Activated CD4-positive, alpha-beta T cell treated with anti-CD3 and anti-CD28 coated beads, Interleukin-2, amount 10 ng/mL, durations not matched to agents 7 days and 5 days (primary cell): Measurements from ENCODE around the gene DPCD. TPM values are rescaled to one million over a fixed set of nuclear protein-coding genes. Genes with fewer than 3 reads are reported as not detected.
A peak's percentile ranks its signal among the peaks of the same experiment; 100 is the strongest.

Experiments
- CTCF ChIA-PET: fragments of 350-600 bp; sonication (Branson Sonifier 250); formaldehyde crosslinking; loops from one replicate; lab custom pipeline; 2021; ENCODE audit warnings: antibody characterized with exemption; lab: Charles Lee
- POLR2A ChIA-PET: fragments of 350-600 bp; sonication (Branson Sonifier 250); formaldehyde crosslinking; loops from one replicate; lab custom pipeline; 2021; ENCODE audit warnings: antibody characterized with exemption; lab: Charles Lee
- DNase-seq: peaks from one replicate; pipeline ENCODE4 v3.0.0-alpha.2; 2020
- H3K27ac Mint-ChIP-seq: one replicate; pipeline ENCODE4 v1.8.0; 2021; ENCODE audit warnings: mild to moderate bottlenecking, moderate library complexity, mixed read lengths
- H3K27me3 Mint-ChIP-seq: one replicate; pipeline ENCODE4 v1.8.0; 2021; ENCODE audit warnings: mixed read lengths
- H3K36me3 Mint-ChIP-seq: one replicate; pipeline ENCODE4 v1.8.0; 2021; ENCODE audit warnings: low read depth, mixed read lengths
- H3K4me1 Mint-ChIP-seq: one replicate; pipeline ENCODE4 v1.8.0; 2021; ENCODE audit warnings: mixed read lengths
- H3K4me3 Mint-ChIP-seq: one replicate; pipeline ENCODE4 v1.8.0; 2021; ENCODE audit warnings: mild to moderate bottlenecking, moderate library complexity, mixed read lengths
- H3K9me3 Mint-ChIP-seq: one replicate; pipeline ENCODE4 v1.8.0; 2021; ENCODE audit warnings: mixed read lengths
- total RNA-seq, 2 experiments: library from RNA; stranded (reverse); gene quantifications; one replicate each; pipeline ENCODE4 v1.2.3, GENCODE V29; 2021

Gene DPCD
- total RNA-seq, 2 experiments from 2014 or later, result 2.9 to 3.1 TPM

- ChIA-PET POLR2A (no interaction called here), CTCF (interaction anchor here (1.1 to 1.4 kb wide), 2 partner anchors 10 to 14 kb away, joined by 3 read pairs; no protein-coding TSS in a partner anchor)
Observed at GRCh38 chr10:101561068-101561915, 26.8 kb upstream of the DPCD start.

GRCh38 chr10:101562231-101562630, 25.9 kb upstream of the DPCD start:
- H3K4me3 Mint-ChIP-seq, result no peak overlapping the region
- CTCF ChIA-PET, result interaction anchor here (0.7 to 1.4 kb wide), 3 partner anchors 9 to 250 kb away, joined by 3 to 4 read pairs (median 3); no protein-coding TSS in a partner anchor
- H3K27me3 Mint-ChIP-seq, result peaks cover 28% of the 10 kb centered on the region
- peaks cover 28% of the 10 kb centered on the region for H3K4me1 Mint-ChIP-seq
- peaks cover 5% of the 10 kb centered on the region for H3K36me3 Mint-ChIP-seq
- no peak for DNase-seq
- H3K9me3 Mint-ChIP-seq, result no peaks in the 10 kb centered on the region
- POLR2A ChIA-PET, result no interaction called here
- peak overlapping the region; percentile 31 for H3K27ac Mint-ChIP-seq

More at GRCh38 chr10:101561068-101561915, 26.8 kb upstream of the DPCD start:
- Mint-ChIP-seq H3K9me3 (no peaks in the 10 kb centered on the region), H3K4me3 (no peak overlapping the region), H3K27ac (peak overlapping the region; percentile 46), H3K4me1 (peaks cover 28% of the 10 kb centered on the region), H3K27me3 (peaks cover 22% of the 10 kb centered on the region), H3K36me3 (peaks cover 5% of the 10 kb centered on the region)
- DNase-seq, result no peak

GRCh38 chr10:101563007-101563406, 25.1 kb upstream of the DPCD start:
- no peaks in the 10 kb centered on the region for H3K9me3 Mint-ChIP-seq
- POLR2A ChIA-PET, result no interaction called here
- DNase-seq, result no peak
- CTCF ChIA-PET, result interaction anchor here (0.5 to 1.4 kb wide), 4 partner anchors 12 to 315 kb away, joined by 3 to 4 read pairs (median 3); no protein-coding TSS in a partner anchor
- peaks cover 35% of the 10 kb centered on the region for H3K27me3 Mint-ChIP-seq
- peaks cover 21% of the 10 kb centered on the region for H3K4me1 Mint-ChIP-seq
- H3K27ac Mint-ChIP-seq, result no peak overlapping the region
- no peak overlapping the region for H3K4me3 Mint-ChIP-seq
- H3K36me3 Mint-ChIP-seq, result peaks cover 2% of the 10 kb centered on the region

GRCh38 chr10:101563497-101564040, 24.6 kb upstream of the DPCD start:
- H3K27me3 Mint-ChIP-seq, result peaks cover 40% of the 10 kb centered on the region
- H3K36me3 Mint-ChIP-seq, result peaks cover 2% of the 10 kb centered on the region
- no peak overlapping the region for H3K27ac Mint-ChIP-seq
- CTCF ChIA-PET, result interaction anchor here (1.0 kb wide), 1 partner anchor 97 kb away, joined by 3 read pairs; no protein-coding TSS in a partner anchor
- H3K4me1 Mint-ChIP-seq, result peaks cover 15% of the 10 kb centered on the region
- POLR2A ChIA-PET, result no interaction called here
- H3K9me3 Mint-ChIP-seq, result no peaks in the 10 kb centered on the region
- H3K4me3 Mint-ChIP-seq, result no peak overlapping the region
- DNase-seq, result no peak

GRCh38 chr10:101564490-101564991, 23.6 kb upstream of the DPCD start:
- Mint-ChIP-seq H3K4me3 (no peak overlapping the region), H3K36me3 (peaks cover 2% of the 10 kb centered on the region), H3K9me3 (no peaks in the 10 kb centered on the region), H3K27me3 (peaks cover 49% of the 10 kb centered on the region), H3K4me1 (peaks cover 10% of the 10 kb centered on the region), H3K27ac (no peak overlapping the region)
- no peak for DNase-seq
- ChIA-PET POLR2A (no interaction called here), CTCF (no interaction called here)

- no peaks in the 10 kb centered on the region for H3K36me3 Mint-ChIP-seq
- H3K9me3 Mint-ChIP-seq, result no peaks in the 10 kb centered on the region
- H3K4me3 Mint-ChIP-seq, result no peak overlapping the region
- peaks cover 53% of the 10 kb centered on the region for H3K27me3 Mint-ChIP-seq
- no peak for DNase-seq
- no peak overlapping the region for H3K27ac Mint-ChIP-seq
- peaks cover 13% of the 10 kb centered on the region for H3K4me1 Mint-ChIP-seq
- POLR2A ChIA-PET, result no interaction called here
- CTCF ChIA-PET, result no interaction called here
Observed at GRCh38 chr10:101565370-101565900, 22.7 kb upstream of the DPCD start.

GRCh38 chr10:101565936-101566332, 22.2 kb upstream of the DPCD start:
- POLR2A ChIA-PET, result no interaction called here
- Mint-ChIP-seq H3K27ac (no peak overlapping the region), H3K36me3 (no peaks in the 10 kb centered on the region), H3K4me1 (peaks cover 16% of the 10 kb centered on the region), H3K27me3 (peaks cover 53% of the 10 kb centered on the region), H3K4me3 (no peak overlapping the region), H3K9me3 (no peaks in the 10 kb centered on the region)
- DNase-seq, result no peak
- CTCF ChIA-PET, result no interaction called here

GRCh38 chr10:101566333-101567164, 21.6 kb upstream of the DPCD start:
- CTCF ChIA-PET, result no interaction called here
- Mint-ChIP-seq H3K27ac (no peak overlapping the region), H3K36me3 (no peaks in the 10 kb centered on the region), H3K27me3 (peaks cover 53% of the 10 kb centered on the region), H3K9me3 (no peaks in the 10 kb centered on the region), H3K4me3 (no peak overlapping the region), H3K4me1 (peaks cover 18% of the 10 kb centered on the region)
- POLR2A ChIA-PET, result no interaction called here
- no peak for DNase-seq

GRCh38 chr10:101567165-101568006, 20.7 kb upstream of the DPCD start:
- CTCF ChIA-PET, result interaction anchor here (1.0 to 1.4 kb wide), 3 partner anchors 9 to 214 kb away, joined by 3 to 5 read pairs (median 3); no protein-coding TSS in a partner anchor
- no peaks in the 10 kb centered on the region for H3K9me3 Mint-ChIP-seq
- no peaks in the 10 kb centered on the region for H3K36me3 Mint-ChIP-seq
- H3K27ac Mint-ChIP-seq, result no peak overlapping the region
- no peak for DNase-seq
- H3K4me3 Mint-ChIP-seq, result no peak overlapping the region
- H3K4me1 Mint-ChIP-seq, result peaks cover 18% of the 10 kb centered on the region
- POLR2A ChIA-PET, result no interaction called here
- peaks cover 53% of the 10 kb centered on the region for H3K27me3 Mint-ChIP-seq

- Mint-ChIP-seq H3K27me3 (peaks cover 53% of the 10 kb centered on the region), H3K4me3 (no peak overlapping the region), H3K9me3 (no peaks in the 10 kb centered on the region), H3K27ac (no peak overlapping the region), H3K36me3 (no peaks in the 10 kb centered on the region), H3K4me1 (peaks cover 18% of the 10 kb centered on the region)
- POLR2A ChIA-PET, result no interaction called here
- DNase-seq, result no peak
- CTCF ChIA-PET, result interaction anchor here (1.0 to 1.4 kb wide), 3 partner anchors 8 to 213 kb away, joined by 3 to 5 read pairs (median 3); no protein-coding TSS in a partner anchor
Observed at GRCh38 chr10:101568054-101568745, 19.9 kb upstream of the DPCD start.

GRCh38 chr10:101569323-101569621, 18.8 kb upstream of the DPCD start:
- H3K36me3 Mint-ChIP-seq, result no peaks in the 10 kb centered on the region
- ChIA-PET POLR2A (no interaction called here), CTCF (interaction anchor here (0.5 to 4.4 kb wide), 12 partner anchors 10 to 1600 kb away, joined by 3 to 21 read pairs (median 3); no protein-coding TSS in a partner anchor)
- peaks cover 18% of the 10 kb centered on the region for H3K4me1 Mint-ChIP-seq
- H3K9me3 Mint-ChIP-seq, result no peaks in the 10 kb centered on the region
- peaks cover 47% of the 10 kb centered on the region for H3K27me3 Mint-ChIP-seq
- DNase-seq, result no peak
- H3K4me3 Mint-ChIP-seq, result peak overlapping the region; percentile 73
- H3K27ac Mint-ChIP-seq, result no peak overlapping the region
